ENCODE data around the gene VGLL4.
A peak's percentile ranks its signal among the peaks of the same experiment; 100 is the strongest.

VGLL4 gene

GRCh38 chr3:11625376-11626083, 18.2 kb downstream of the VGLL4 start:
- no peak for DNase-seq

GRCh38 chr3:11624704-11625375, 18.9 kb downstream of the VGLL4 start:
- no peak for DNase-seq

DNA sequence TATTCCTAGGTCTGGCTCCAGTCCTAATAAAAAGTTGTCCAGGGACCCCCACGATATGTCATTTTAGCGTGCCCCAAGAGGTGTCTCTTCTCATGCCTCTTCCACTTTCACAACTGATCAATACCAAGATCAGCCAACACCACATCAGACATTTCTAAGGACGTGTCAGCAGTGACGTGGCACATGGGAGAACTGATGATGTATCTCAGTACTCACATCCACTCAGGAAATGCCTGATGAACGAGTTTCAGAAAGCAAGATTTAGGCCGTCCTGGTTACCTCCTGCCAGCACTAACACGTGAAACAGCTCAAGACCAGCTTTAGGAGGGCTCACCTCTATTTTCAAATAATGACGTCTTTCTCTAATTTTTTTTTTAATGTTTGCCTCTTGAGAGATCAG, 19.6 kb downstream of the VGLL4 start:
- DNase-seq = peak; percentile 59

GRCh38 chr3:11622586-11623550, 20.8 kb downstream of the VGLL4 start:
- DNase-seq = no peak

GRCh38 chr3:11621077-11621476, 22.6 kb downstream of the VGLL4 start:
- DNase-seq = no peak

DNA sequence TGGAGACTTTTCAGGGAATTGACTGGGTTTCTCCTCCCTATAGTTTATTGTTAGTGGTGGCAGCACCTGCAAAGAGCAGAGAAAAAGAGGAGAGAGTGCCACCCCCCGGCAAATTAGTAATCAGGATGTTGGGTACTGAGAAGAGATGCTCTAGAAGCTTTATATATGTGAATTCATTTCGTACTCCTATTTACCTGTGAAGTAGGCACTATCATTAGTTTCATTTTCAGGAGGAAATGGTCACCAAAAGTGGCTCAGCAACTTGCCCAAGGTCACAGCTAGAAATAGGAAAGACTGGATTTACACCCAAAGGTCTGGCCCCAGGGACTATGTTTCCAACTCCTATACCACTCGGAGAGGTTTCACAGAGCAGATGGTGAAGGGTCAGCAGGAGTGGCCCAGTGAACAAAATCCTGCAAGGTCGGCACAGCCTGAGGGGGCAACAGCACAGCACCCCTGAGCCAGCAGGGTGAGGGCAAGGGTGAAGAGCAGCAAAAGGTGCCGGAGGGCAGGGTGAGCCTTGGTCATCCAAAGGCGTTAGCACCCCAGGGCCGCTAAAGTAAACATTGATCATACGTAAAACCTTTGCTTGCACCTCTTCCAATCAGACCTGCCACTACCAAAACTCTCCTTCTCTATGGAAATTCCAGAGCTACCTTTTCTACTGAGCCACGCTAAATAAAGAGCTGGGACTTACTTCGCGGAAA, 23.6 kb downstream of the VGLL4 start:
- no peak for DNase-seq

DNA sequence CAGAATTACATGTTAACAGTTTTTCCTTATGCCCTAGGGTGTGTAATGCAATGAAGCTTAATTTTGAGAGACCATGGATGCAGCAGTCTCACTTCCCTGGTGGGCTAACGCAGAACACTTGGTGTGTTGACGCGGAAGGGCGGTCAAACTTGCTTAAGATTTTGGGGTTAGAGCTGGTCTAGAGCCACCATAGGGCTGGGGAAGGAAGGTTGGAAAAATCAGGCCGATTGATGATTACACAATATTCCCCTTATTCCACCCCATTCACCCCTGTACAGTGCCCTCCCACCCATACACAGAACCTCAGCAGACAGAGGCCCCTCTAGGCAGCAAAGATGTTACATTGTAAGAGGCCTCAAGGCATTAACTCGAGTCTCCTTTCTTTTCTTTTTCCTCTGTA, 24.3 kb downstream of the VGLL4 start:
- no peak for DNase-seq

DNA sequence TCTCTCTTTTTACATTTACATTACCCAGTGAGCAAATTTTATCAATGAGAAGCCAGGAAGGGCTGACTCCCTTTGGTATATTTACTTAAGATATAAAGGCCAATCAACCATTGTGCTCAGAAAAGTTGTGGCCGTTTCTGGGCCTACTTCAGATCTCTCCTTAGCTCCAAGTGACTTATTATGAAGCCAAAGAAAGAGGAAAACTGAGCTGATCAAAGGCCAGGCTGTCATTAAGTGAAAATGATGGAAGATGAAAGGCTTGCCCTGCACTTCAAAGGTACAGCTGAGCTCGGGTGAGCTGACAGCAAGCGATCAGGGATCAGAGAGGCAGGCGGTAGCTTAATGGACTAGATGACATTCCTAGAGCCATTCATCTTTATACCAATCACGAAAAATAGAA, 24.8 kb downstream of the VGLL4 start:
- DNase-seq = no peak

DNA sequence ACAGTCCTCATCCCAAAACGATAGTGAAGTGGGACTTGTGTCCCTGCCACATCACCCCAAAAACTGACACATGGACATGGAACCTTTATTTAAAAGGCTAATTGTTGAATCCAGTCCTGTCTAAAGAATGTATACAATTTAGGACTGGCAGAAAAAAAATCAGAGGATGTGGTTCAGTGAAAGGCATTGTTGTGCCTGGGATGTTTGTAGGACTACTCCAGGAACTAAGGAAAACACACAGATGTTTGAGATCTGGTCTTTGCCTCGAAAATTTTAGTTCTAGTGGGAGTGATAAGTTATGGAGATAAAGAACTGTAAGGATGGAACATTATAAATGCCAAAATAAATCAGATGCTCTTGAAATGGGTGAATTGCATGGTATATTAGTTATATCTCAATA, 27.2 kb downstream of the VGLL4 start:
- no peak for DNase-seq

DNA sequence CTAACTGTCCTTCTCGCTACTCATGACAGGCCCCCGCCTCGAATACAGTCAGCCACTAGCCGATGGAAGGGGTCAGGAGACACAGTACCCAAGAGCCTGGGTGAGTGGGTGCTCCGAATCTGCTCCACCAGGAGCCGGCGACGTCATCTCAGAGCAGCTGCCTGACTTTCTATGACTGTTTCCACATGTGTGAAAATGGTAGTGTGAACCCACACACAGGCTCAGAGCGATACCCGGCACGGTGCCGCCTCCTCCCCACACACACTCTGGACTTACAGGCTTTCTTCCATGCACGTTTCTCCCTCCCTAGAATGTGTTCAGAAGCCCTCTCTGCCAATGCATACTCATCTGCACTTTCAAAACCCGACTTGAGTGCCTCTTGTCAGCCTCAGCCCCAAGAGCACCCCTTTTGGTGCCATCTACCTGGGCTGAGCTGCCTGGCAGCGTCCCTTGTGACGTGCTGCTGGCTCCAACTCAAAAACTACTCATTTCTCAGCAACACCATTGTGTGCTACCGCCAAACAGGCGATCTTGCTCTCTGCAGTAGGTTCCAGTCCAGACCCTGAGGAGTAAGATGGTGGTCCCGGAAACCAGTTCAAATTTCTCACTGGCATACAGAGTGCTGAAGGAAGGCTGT, 29.7 kb downstream of the VGLL4 start:
- DNase-seq = peak; percentile 53

GRCh38 chr3:11613319-11613718, 30.4 kb downstream of the VGLL4 start:
- DNase-seq = no peak

GRCh38 chr3:11612515-11613188, 31.1 kb downstream of the VGLL4 start:
- peak; percentile 47 for DNase-seq

DNA sequence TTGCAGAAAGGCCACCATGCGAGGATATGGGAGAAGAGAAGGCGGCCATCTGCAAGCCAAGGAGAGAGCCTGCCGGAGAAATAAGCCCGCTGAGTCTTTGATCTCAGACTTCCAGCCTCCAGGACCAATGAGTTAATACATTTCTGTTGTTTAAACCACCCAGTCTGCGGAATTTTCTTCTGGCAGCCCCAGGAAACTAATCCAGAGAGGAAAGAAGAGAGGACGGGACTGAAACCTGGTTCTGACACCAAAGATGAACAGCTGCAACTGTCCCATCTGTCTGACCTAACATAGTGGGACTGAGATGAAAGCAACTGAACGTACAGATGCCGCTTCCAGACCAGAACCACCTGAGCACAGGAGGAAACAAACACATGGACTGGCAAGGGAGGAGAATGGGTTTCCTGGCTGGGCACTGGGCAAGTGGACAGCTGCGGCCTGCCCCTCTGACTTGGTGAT, 32.3 kb downstream of the VGLL4 start:
- DNase-seq = no peak

DNA sequence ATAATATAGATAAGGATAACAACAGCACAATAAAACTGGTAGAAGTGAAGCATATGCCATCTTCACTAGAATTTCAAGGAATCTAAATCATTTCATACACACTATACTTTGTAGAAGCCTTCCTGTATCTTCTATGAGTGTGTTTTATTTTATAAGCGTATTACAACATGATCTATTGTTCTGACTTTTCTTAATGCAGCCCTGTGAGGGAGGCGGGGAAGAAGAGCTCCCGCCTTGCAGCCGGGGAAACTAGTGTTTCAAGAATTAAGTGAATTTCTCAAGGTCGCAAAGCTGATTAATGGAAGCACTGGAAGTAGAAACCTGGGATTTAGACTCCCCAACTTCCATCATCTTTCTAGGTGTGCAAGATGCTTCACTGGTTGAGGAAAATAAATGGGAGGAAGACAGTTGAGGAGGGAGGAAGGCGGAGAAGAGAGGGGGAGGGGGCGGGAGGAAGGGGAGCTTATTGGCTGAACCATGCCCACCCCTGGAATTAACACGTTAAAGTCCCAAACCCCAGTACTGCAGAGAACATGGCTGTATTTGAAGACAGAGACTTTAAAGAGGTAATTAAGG, 32.9 kb downstream of the VGLL4 start:
- no peak for DNase-seq

- no peak for DNase-seq
Measured at GRCh38 chr3:11610044-11610671, 33.6 kb downstream of the VGLL4 start.

GRCh38 chr3:11609481-11609880, 34.2 kb downstream of the VGLL4 start:
- no peak for DNase-seq

- DNase-seq = peak; percentile 49
Measured at GRCh38 chr3:11607816-11608215, 35.9 kb downstream of the VGLL4 start.

- DNase-seq = no peak
Measured at GRCh38 chr3:11606865-11607440, 36.8 kb downstream of the VGLL4 start.

DNA sequence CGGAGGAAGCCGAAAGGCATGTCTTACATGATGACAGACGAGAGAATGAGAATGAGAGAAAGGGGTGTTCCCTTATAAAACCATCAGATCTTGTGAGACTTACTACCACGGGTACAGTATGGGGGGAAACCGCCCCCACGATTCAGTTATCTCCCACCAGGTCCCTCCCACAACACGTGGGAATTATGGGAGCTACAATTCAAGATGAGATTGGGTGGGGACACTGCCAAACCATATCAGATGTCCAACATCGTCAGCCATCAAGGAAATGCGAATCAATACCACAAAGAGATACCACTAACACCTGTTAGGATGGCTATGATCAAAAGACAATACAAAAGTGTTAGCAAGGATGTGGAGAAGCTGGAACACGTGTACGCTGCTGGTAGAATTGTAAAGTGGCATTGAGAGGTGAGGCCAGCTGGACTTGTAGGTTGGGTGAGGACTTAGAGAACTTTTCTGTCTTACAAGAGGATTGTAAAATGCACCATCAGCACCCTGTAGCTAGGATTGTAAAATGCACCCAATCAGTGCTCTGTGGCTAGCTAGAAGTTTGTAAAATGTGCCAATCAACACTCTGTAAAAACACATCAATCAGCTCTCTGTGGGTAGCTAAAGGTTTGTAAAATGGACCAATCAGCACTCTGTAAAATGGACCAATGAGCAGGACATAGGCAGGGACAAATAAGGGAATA, 37.5 kb downstream of the VGLL4 start:
- DNase-seq = no peak

DNA sequence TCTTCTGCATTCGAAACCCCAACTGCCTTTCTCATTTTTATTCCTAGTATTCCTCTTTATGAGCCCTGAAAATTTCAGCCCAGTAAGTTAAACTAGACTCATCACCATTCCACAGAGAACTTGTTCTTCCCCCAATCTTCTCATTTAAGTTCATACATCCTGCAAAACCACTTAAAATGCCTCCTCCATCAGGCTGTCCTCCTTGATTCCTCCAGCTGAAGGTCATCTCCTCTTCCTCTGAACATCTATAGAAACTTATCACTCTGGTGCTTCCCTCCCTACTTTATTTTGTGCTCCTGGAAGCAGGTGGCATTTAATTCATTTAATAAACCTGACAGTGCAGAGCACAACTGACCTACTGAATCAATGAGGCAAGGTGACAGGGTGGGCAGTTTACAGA, 38.3 kb downstream of the VGLL4 start:
- no peak for DNase-seq

Measured in fibroblast of skin of right biceps (primary cell).